HUES48 (cell line): Measurements from ENCODE around the gene GNG13.

Source experiments
- H3K27ac ChIP-seq: one replicate; pipeline ENCODE4 v1.7.0; 2013; ENCODE audit warnings: low read depth, low read length, inconsistent platforms
- H3K27me3 ChIP-seq: 2 replicates; pipeline ENCODE4 v1.6.1; 2013; ENCODE audit warnings: mild to moderate bottlenecking, low read length; ENCODE audit not compliant: control insufficient read depth, insufficient read depth
- H3K36me3 ChIP-seq: 2 replicates; pipeline ENCODE4 v1.6.1; 2013; ENCODE audit warnings: low read length; ENCODE audit not compliant: control insufficient read depth, insufficient read depth
- H3K4me1 ChIP-seq: 2 replicates; pipeline ENCODE4 v1.6.1; 2013; ENCODE audit warnings: mild to moderate bottlenecking, low read length; ENCODE audit not compliant: control insufficient read depth, insufficient read depth
- H3K4me3 ChIP-seq: 2 replicates; pipeline ENCODE4 v1.5.1; 2013; ENCODE audit warnings: mild to moderate bottlenecking, low read depth, low read length
- H3K9ac ChIP-seq: 2 replicates; pipeline ENCODE4 v1.6.1; 2013; ENCODE audit warnings: mild to moderate bottlenecking, low read depth, low read length, moderate library complexity
- H3K9me3 ChIP-seq: 2 replicates; pipeline ENCODE4 v1.6.1; 2013; ENCODE audit warnings: low read length; ENCODE audit not compliant: control insufficient read depth, insufficient read depth

The GNG13 gene

DNA sequence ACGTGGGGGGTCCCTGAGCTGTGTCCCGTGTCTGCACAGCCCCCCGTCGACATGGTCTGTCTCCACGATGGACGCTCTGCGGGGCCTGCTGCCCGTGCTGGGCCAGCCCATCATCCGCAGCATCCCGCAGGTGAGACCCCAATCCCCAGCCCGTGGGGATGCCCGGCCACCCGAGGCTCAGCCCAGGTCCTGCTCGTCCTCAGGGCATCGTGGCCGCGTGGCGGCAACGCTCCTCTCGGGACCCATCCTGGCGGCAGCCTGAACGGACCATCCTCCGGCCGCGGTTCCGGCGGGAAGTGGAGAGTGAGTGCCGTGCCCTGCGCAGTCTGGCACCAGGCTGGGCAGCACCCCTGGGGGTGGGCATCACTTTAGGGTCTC is 35.1 kb downstream of the GNG13 start:
- Histone ChIP-seq H3K27me3 (no peaks in the 10 kb centered on the region), H3K4me1 (no peaks in the 10 kb centered on the region), H3K4me3 (no peak overlapping the region), H3K9ac (no peak overlapping the region), H3K9me3 (no peaks in the 10 kb centered on the region), H3K36me3 (no peaks in the 10 kb centered on the region), H3K27ac (no peak overlapping the region)

- Histone ChIP-seq H3K4me3 (no peak overlapping the region), H3K9ac (no peak overlapping the region), H3K27me3 (no peaks in the 10 kb centered on the region), H3K27ac (no peak overlapping the region), H3K36me3 (no peaks in the 10 kb centered on the region), H3K9me3 (no peaks in the 10 kb centered on the region), H3K4me1 (no peaks in the 10 kb centered on the region)
Measured at GRCh38 chr16:764848-765487, 35.6 kb downstream of the GNG13 start.

DNA sequence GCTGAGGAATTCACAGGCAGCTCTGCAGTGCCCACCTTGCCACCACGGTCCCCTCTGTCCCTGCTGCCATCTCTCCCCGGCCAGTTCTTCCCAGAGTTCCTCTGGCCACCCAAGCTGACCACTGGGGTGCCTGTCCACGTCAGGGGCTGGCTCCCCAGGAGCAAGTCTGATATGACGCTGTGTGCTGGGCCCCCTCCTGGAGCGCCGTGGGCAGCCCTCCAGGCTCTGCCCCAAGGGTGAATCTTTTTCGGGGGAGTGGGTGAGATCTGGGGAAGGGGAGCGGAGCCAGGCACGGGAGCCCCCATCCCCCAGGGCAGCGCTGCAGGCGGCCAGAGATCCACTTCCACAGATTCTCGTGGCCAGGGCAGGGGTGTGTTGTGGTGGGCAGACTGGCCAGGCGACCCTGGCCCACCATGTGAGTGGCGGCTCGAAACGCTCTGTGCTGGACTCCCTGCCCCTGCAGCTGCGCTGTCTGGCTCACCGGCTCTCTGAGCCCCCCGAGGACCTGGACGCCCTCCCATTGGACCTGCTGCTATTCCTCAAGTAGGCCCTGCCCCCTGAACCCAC is 36.3 kb downstream of the GNG13 start:
- Histone ChIP-seq H3K27me3 (no peaks in the 10 kb centered on the region), H3K36me3 (no peaks in the 10 kb centered on the region), H3K4me3 (no peak overlapping the region), H3K9me3 (no peaks in the 10 kb centered on the region), H3K4me1 (no peaks in the 10 kb centered on the region), H3K27ac (no peak overlapping the region), H3K9ac (no peak overlapping the region)

GRCh38 chr16:763369-764183 is 37.0 kb downstream of the GNG13 start:
- Histone ChIP-seq H3K9me3 (no peaks in the 10 kb centered on the region), H3K27ac (no peak overlapping the region), H3K4me3 (no peak overlapping the region), H3K27me3 (no peaks in the 10 kb centered on the region), H3K4me1 (no peaks in the 10 kb centered on the region), H3K36me3 (no peaks in the 10 kb centered on the region), H3K9ac (no peak overlapping the region)

- Histone ChIP-seq H3K27me3 (no peaks in the 10 kb centered on the region), H3K4me1 (no peaks in the 10 kb centered on the region), H3K36me3 (no peaks in the 10 kb centered on the region), H3K9me3 (no peaks in the 10 kb centered on the region), H3K9ac (no peak overlapping the region), H3K4me3 (no peak overlapping the region), H3K27ac (no peak overlapping the region)
Measured at GRCh38 chr16:762595-763268, 37.8 kb downstream of the GNG13 start.

DNA sequence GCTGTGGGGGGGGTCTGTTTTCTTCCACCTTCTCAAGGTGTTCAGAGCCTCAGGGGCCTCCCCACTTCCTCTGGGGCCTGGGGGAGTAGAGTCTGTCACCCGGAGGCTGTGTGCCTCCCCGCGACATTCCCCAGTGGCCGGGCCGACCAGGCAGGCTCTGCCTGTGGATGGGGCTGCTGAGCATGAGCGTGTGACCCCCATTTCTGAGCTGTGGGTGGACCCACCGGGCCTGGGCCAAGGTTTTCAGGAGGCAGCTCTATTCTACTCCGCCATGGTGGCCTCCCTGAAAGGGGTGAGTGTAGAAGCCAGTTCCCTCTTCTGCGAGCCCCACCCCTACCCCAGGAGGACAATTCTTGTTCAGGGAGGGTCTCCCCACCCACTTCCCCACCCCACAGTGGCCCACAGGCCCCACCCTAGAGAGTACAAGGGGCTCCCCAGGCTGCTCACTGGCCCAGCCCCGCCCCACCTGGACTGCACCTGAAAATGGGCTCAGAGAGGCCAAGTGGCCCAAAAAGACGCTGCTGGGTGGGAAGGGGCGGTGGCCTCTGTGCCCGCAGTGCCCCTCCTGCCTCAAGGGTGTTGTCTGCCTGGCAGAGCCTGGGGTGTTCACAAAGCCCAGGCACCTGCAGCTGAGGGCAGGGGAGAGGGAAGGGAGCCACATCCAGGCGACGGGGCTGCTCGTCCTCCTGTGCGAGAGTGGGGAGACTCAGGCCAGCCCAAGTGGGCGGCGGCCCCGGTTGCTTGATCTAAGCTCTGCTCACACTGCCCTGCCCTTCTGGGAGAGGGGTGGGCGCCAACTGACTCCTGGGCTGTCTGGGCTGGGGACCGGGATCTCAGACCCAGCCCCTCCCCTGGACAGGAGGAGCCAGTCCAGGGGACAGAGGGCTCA is 38.7 kb downstream of the GNG13 start:
- Histone ChIP-seq H3K27me3 (no peaks in the 10 kb centered on the region), H3K36me3 (no peaks in the 10 kb centered on the region), H3K4me1 (no peaks in the 10 kb centered on the region), H3K9ac (no peak overlapping the region), H3K9me3 (no peaks in the 10 kb centered on the region), H3K27ac (no peak overlapping the region), H3K4me3 (no peak overlapping the region)

DNA sequence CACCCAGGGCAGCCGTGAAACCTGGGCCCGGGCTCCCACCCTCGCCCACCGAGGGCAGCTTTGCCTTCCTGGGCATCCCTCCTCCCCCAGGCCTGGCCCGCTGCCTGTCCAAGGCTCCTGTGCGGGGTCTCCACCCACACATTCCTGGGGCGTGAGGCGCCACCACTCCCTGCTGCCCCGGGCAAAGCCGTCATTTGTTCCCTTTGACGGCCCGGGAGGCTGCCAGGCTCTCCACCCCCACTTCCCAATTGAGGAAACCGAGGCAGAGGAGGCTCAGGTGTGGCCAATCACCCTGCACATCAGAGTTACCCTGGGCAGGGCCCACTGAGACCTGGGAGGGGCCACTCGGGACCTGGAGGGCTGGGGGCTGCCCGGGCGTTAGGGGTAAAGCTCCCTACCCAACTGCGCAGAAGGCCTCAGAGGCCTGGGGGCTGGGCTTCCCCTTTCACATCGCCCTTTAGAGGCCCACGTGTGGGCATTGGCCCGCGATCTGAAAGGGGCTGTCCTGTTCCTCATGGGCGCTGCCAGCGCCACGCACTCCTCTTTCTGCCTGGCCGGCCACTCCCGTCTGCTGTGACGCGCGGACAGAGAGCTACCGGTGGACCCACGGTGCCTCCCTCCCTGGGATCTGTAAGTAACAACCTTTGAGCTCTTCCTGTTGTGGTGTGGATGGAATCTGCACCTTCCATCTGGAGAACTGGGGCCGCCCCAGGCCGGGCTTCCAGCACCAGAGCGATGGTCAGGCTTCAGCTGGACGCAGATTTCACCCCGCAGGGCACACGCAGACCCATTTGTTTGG is 39.8 kb downstream of the GNG13 start, which contains the start of gene MSLN:
MSLN (plus strand) TSS at position 190 of the 799 bp plus-strand sequence. CDS start 1,947 bp downstream, outside the sequence.
- no peak within 1 kb of the TSS for H3K27ac ChIP-seq
- H3K4me1 ChIP-seq, result no peaks in the 10 kb centered on the region
- no peaks in the 10 kb centered on the region; the same call in 1 of the 2 replicates for H3K9me3 ChIP-seq
- no peak within 1 kb of the TSS for H3K4me3 ChIP-seq
- no peak within 1 kb of the TSS for H3K9ac ChIP-seq
- H3K36me3 ChIP-seq, result no peaks in the 10 kb centered on the region
- H3K27me3 ChIP-seq, result no peaks in the 10 kb centered on the region

- H3K4me3 ChIP-seq, result no peak overlapping the region
- no peaks in the 10 kb centered on the region; the same call in 1 of the 2 replicates for H3K9me3 ChIP-seq
- H3K36me3 ChIP-seq, result no peaks in the 10 kb centered on the region
- H3K4me1 ChIP-seq, result no peaks in the 10 kb centered on the region
- no peaks in the 10 kb centered on the region for H3K27me3 ChIP-seq
- H3K27ac ChIP-seq, result no peak overlapping the region
- no peak overlapping the region for H3K9ac ChIP-seq
Measured at GRCh38 chr16:760065-760464, 40.5 kb downstream of the GNG13 start.

- Histone ChIP-seq H3K27ac (no peak overlapping the region), H3K9me3 (no peaks in the 10 kb centered on the region; the same call in 1 of the 2 replicates), H3K36me3 (no peaks in the 10 kb centered on the region), H3K4me3 (no peak overlapping the region), H3K27me3 (no peaks in the 10 kb centered on the region), H3K4me1 (no peaks in the 10 kb centered on the region), H3K9ac (no peak overlapping the region)
Measured at GRCh38 chr16:759110-759910, 41.2 kb downstream of the GNG13 start.
